Mucosa of descending colon (tissue), 3 donors: Measurements from ENCODE around the gene FABP6. TPM values are rescaled to one million over a fixed set of nuclear protein-coding genes. Genes with fewer than 3 reads are reported as not detected.
A peak's percentile ranks its signal among the peaks of the same experiment; 100 is the strongest.

Experiments
- ATAC-seq: fragments of 200-7000 bp; cut with Tn5 transposase; one replicate; pipeline ENCODE4 v1.9.1; 2020; ENCODE audit warnings: mild to moderate bottlenecking, moderate library complexity
- DNase-seq, 3 donors: peaks; one replicate each; pipeline ENCODE4 v3.0.0-alpha.2; 2020
- H3K36me3 ChIP-seq: fragments of 200-600 bp; one replicate; pipeline ENCODE4 v1.8.0; 2021; ENCODE audit warnings: low read depth, mild to moderate bottlenecking
- H3K4me1 ChIP-seq: fragments of 200-600 bp; one replicate; pipeline ENCODE4 v1.8.0; 2021; ENCODE audit warnings: low read depth, mild to moderate bottlenecking
- H3K4me3 ChIP-seq: fragments of 200-600 bp; one replicate; pipeline ENCODE4 v1.8.0; 2021; ENCODE audit warnings: mild to moderate bottlenecking
- H3K9me3 ChIP-seq: fragments of 200-600 bp; one replicate; pipeline ENCODE4 v1.8.0; 2021; ENCODE audit warnings: mild to moderate bottlenecking
- intact Hi-C, 2 donors: fragments of 100-400 bp; cut with DNase I in 1 of 2; cut with micrococcal nuclease in 1 of 2; formaldehyde crosslinking; loops; one replicate each; pipeline versions ENCODE4 v1.11.0 to v1.11.1; 2022; cut with DNase I, micrococcal nuclease
- total RNA-seq, 3 donors: library from RNA; stranded (reverse); fragmentation: NEBNext Ultra II Directional in 2 of 3; extraction: Animal tissue kit (Norgen Biotek cat#: 25700) in 2 of 3; gene quantifications; one replicate each; pipeline versions ENCODE4 v1.2.1 to v1.2.4, GENCODE V29; 2021 to 2023
- TF ChIP-seq, protein P1 (sequence below): fragments of 200-600 bp; IDR thresholded peaks from one replicate; pipeline ENCODE4 v1.8.0; 2022; ENCODE audit warnings: antibody characterized with exemption, mild to moderate bottlenecking
- donor health status: DM: no; HTN: no; CAD: no; lungs with moderate emphysema.
- donor health status: DM: no; HTN: no; CAD: no.
- donor health status: DM: no; HTN: yes; CAD: no.

The FABP6 gene
- total RNA-seq, 3 donors from 2014 or later: not detected

DNA sequence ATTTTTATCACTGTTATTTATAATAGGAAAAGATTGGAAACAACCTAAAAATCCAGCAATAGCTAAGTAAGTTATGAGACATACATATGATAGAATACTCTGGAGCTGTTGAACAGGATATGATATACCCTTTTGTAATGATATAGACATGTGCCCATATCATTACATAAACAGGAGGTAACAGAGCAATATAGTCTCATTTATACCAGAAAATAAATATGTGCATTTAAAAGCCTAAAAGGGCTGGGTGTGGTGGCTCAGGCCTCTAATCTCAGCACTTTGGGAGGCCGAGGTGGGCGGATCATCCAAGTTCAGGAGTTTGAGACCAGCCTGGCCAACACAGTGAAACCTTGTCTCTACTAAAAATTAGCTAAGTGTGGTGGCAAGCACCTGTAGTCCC is 2.3 kb upstream of the FABP6 start:
- H3K9me3 ChIP-seq: no peaks in the 10 kb centered on the region
- H3K36me3 ChIP-seq: no peaks in the 10 kb centered on the region
- TF ChIP-seq, protein P1, sequence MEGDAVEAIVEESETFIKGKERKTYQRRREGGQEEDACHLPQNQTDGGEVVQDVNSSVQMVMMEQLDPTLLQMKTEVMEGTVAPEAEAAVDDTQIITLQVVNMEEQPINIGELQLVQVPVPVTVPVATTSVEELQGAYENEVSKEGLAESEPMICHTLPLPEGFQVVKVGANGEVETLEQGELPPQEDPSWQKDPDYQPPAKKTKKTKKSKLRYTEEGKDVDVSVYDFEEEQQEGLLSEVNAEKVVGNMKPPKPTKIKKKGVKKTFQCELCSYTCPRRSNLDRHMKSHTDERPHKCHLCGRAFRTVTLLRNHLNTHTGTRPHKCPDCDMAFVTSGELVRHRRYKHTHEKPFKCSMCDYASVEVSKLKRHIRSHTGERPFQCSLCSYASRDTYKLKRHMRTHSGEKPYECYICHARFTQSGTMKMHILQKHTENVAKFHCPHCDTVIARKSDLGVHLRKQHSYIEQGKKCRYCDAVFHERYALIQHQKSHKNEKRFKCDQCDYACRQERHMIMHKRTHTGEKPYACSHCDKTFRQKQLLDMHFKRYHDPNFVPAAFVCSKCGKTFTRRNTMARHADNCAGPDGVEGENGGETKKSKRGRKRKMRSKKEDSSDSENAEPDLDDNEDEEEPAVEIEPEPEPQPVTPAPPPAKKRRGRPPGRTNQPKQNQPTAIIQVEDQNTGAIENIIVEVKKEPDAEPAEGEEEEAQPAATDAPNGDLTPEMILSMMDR: no peak
- DNase-seq: no peak
- no peak for ATAC-seq
- no peak overlapping the region for H3K4me3 ChIP-seq
- no peaks in the 10 kb centered on the region for H3K4me1 ChIP-seq
- intact Hi-C loops: no loop called here

GRCh38 chr5:160230686-160231527 is 1.6 kb downstream of the FABP6 start:
- intact Hi-C loops: no loop called here
- H3K4me1 ChIP-seq: no peaks in the 10 kb centered on the region
- ATAC-seq (peak; percentile 27), DNase-seq (no peak)
- no peaks in the 10 kb centered on the region for H3K36me3 ChIP-seq
- no peaks in the 10 kb centered on the region for H3K9me3 ChIP-seq
- TF ChIP-seq, protein P1: no peak
- H3K4me3 ChIP-seq: no peak overlapping the region

DNA sequence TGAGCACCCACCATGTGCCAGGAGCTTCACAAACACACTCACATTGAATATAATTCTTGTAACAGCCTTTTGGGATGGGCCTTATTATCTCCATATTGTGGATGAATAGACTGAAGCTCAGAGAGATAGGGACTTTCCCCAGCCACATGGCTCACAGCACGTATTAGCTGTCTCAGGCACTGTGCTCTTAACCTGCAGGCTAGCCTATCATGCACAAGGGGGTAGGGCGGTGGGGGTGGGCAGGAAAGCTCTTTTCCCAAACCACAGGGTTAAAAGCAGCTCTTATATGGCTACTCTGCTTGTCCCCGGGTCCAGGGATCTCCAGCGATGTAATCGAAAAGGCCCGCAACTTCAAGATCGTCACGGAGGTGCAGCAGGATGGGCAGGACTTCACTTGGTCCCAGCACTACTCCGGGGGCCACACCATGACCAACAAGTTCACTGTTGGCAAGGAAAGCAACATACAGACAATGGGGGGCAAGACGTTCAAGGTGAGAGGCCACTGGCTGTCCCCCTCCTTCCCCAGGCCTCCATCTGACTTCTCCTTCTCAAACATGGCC is 2.6 kb downstream of the FABP6 start:
- Histone ChIP-seq H3K36me3 (no peaks in the 10 kb centered on the region), H3K9me3 (no peaks in the 10 kb centered on the region), H3K4me1 (no peaks in the 10 kb centered on the region), H3K4me3 (no peak overlapping the region)
- DNase-seq (no peak), ATAC-seq (no peak)
- TF ChIP-seq, protein P1: no peak
- intact Hi-C loops: no loop called here

DNA sequence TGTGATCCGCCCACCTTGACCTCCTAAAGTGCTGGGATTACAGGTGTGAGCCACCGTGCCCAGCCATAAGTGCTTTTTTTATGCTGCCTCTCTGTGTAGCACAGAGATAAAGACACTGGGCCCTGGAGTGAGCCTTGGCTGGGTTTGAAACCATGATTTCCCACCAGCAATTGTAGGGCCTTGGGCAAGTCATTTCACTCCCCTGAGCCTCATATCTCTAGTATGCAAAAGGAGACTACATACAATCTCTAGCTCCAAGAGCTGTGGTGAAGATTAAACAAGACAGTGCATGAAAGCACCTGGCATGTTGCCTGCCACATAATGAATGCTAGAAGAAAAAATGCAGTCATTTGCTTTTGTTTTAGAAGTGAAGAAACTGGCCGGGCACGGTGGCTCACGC is 3.9 kb downstream of the FABP6 start:
- Histone ChIP-seq H3K4me3 (no peak overlapping the region), H3K36me3 (no peaks in the 10 kb centered on the region), H3K4me1 (no peaks in the 10 kb centered on the region), H3K9me3 (no peaks in the 10 kb centered on the region)
- no peak for ATAC-seq
- TF ChIP-seq, protein P1: no peak
- DNase-seq: no peak
- intact Hi-C loops: no loop called here

DNA sequence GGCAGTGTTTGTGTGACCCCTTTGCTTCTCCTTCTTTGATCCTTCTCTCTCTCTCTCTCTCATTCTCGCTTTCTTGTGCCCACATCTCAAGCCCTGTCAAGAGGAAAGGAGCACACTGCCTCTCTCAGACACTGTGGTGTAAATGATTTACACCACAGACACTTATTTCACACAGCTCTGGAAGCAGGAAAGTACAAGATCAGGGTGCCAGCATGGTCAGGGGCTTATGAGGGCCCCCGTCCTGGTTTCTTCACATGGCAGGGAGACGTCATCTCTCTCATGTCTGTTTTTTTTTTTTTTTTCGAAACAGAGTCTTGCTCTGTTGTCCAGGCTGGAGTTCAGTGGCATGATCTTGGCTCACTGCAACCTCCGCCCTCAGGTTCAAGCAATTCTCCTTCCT is 6.4 kb downstream of the FABP6 start:
- Histone ChIP-seq H3K36me3 (no peaks in the 10 kb centered on the region), H3K4me3 (no peak overlapping the region), H3K4me1 (no peaks in the 10 kb centered on the region), H3K9me3 (no peaks in the 10 kb centered on the region)
- ATAC-seq: no peak
- DNase-seq: no peak
- TF ChIP-seq, protein P1: no peak
- intact Hi-C loops: no loop called here
